NCI-H1417 treated with DMSO at 0.1 percent for 48 hours (cell line): ENCODE measurements around the gene RGMA.
"Not testable (repeated sequence)": the region's sequence is repeated elsewhere in the genome, so short reads cannot be mapped to it uniquely, and the experiment has no call there.

ENCODE experiments used
- DNase-seq: peaks from one replicate; lab custom pipeline; 2025; lab: John Stamatoyannopoulos, UW

Gene RGMA

GRCh38 chr15:93034512-93034911 is 54.5 kb downstream of the RGMA start:
- DNase-seq, result no peak

- DNase-seq, result no peak
Observed at GRCh38 chr15:93033434-93034045, 55.5 kb downstream of the RGMA start.

- not testable (repeated sequence) for DNase-seq
Observed at GRCh38 chr15:93032515-93033206, 56.4 kb downstream of the RGMA start.

GRCh38 chr15:93031557-93032384 is 57.2 kb downstream of the RGMA start:
- DNase-seq, result not testable (repeated sequence)

DNA sequence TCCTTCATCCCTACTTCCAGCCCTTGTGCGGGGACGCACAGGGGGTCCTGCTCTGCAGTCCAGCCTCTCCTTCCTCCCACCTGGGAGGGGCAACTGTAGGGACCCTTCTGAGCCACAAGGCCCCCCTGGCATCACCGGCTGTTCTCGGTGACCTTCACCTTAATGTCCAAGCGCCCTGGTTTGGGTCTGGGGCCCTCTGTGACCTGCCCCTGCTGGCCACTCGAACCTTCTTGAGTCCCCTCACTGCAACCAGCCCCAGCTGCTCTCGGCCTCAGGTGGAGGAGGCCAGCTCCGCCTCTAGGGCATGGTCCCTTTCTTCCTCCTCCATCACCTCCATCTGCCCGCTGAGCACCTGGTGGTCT is 57.9 kb downstream of the RGMA start:
- DNase-seq, result no peak

DNA sequence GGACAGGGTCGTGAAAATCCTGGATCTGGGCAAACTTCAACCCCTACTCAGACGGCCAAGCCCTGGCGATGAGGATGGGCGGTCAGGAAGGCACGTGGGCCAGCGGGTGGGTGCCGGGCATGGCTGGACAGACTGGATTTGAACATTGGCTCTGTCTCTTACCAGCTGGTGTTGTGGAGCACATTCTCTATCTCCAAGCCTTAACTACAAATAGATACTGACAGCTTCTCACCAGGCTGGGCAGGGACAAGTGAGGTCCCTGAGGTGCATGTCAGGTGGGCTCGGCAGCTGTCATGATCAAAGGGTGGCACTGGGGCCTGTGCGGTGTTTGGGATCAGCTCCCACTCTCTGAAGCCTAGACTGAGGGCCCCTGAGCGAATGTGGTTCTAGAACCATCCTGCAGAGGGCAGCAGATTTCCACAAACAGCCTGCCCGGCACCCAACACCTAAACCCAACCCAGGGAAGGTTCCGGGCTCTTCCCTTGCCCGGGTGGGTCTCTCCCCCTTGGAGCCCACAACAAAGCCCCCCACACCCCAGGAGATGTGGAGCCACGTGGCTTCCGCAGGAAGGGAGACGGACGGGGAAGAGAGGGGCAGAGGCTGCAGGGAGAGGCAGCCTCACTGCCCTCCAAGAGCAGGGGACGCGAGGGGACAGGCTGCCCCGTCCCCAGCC is 58.4 kb downstream of the RGMA start:
- DNase-seq, result peak; percentile 14

DNA sequence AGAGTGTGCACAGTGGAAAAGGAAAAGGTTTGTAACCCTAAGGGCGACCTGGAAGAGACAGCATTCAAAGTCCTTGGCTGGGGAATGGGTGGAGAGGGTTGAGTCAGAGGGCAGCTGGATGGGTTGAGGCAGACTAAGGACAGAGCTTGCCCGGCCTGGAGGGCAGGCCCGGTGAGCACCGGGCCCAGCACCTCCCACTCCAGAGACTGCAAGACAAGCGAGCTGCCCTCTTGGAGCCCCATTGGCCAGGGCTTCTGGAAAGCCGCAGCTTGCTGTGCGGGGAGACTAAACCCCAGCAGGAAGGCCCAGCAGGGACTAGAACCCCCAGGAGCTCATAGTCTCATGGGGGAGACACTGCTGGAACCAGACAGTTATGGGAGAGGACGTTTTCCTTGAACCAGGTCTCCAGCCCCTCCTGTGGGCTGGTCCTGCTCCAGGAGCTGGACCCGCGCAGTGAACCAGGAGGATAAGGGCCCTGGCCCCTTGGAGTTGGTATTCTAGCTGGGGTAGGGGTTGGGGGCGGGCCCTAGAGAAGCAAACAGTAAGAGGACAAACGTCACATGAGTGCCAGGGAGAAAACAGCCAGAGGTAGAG is 59.1 kb downstream of the RGMA start:
- DNase-seq, result no peak

DNA sequence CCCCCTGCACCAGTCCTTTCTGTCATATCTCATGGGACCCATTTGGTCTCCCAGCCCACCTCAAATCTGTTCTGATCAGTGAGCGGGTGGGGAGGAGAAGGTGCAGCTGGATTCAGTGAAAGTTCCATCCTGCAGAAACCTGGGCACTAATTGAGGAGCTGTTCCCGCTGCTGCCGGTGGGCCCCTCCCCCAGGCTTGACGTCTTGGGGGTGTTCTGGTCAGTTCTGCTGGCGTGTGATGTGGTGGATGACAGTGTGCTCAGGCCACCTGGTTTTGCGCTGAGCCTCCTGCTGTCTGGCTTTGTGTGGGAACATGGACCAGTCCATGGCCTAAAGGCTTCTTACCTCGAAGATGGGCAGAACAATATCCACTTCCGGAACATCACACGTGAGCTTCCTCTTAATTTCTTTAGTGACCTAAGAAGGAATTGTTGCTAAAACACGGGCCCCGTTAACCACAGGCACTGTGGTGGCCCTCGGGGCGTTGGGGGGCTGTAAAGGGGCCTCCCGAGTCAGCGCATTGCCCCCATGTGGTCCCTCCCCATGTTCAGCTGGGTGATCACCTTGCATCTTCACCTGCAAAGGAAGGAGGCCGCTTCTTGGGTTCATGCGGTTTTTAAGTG is 59.7 kb downstream of the RGMA start:
- no peak for DNase-seq

DNA sequence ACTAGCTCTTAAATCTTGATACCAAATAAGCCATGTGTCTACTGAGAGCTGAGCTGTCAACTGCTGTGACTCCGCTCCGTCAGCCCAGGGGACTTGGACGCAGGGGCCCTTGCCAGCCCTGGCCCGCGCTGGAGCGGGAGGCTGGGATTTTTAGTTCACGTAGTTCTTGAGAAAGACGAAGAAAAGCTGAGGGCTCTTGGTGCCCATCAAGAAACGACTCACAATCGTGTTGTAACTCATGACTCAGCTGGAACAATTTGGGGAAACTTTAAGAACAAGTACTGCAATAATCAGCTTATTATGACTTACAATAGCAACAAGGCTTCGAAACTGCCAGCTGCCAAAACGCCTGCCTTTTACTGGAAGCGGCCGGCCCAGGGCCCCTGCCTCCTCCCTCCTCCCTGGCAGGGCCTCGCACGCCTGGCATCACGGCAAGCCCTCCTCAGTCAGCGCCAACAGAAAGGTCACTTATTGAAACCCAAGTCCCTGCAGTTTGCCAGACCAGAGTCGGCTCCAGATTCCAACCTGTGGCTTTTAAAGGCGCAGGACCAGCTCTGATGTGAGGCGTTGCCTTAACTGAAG is 60.3 kb downstream of the RGMA start:
- DNase-seq, result no peak

- DNase-seq, result no peak
Observed at GRCh38 chr15:93028111-93028631, 60.8 kb downstream of the RGMA start.

DNA sequence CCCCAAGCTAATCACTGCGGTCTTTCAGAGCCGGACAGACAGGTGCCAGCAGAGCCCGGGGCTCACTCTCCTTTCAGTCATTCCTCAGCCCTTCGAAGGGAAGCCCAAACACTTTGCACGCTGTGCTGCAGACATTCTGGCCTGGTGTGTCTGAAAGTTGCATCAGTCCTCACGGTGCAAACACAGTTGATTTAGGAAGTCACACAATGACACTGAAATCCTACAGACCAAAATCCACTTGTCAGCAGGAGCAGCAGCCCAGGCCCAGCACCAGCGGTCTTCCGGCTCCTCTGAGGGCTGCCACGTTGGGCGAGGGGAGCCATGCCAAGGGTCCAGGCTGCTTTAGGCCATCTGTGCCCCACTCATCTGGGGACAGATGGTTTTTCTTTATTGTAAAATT is 61.6 kb downstream of the RGMA start:
- DNase-seq, result no peak

- DNase-seq, result no peak
Observed at GRCh38 chr15:93026380-93026817, 62.6 kb downstream of the RGMA start.

DNA sequence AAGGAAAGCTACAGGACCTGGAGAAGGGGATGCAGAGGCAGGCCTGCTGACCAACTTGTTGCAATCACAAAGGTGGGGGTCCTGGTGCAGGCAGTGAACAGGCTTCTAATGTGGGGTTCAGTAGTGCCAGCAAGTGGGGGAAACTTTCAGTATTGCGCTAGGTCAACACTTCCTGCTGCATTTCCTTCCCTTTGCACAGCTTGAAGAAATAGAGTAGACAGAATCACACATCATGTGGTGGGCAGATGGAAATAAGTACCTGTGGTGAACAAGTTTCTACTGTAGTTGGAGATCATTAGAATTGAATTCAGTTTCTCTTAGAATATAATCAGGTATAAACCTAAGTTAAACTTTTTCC is 63.4 kb downstream of the RGMA start:
- no peak for DNase-seq

DNA sequence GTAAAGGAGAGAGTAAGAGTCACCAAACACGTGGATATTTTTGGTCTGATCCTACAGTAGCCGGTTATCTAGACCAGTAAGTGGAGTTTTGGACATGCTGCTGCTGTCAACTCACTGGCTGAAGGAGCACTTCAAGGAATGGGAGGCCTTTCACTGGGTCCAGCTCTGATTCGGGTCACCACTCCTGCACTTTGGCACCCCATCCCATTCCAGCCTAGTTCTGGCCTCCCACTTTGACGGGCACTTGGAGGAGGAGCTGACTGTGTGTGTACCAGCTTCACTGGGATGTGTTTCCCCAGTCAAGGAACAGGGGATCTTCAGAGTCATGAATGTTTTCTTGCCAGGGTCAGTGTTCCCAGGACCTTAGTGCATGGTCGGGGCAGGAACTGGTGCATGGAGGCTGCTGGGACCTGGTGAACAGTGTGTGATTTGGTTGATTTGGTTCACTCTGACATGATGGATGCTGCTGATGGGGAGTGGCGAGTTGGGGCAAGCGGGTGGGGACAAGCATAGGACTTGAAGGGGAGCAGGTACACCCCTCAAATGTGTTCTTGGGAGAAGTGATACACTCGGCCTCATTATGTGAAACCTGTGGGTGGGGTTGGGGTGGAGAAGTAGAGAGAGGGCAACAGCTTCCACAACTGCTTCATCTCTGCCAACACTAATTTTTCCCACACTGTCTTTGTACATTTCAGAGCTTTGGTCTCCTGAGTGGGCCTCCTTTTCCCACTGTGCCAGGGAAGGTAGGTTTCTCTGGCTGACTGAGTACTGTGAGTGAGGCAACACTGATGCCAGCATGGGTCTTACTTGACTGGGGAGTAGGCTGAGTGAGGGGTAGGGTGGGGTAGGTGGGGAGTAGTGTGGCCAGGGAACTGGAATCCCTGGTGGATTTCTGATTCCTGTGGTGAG is 64.0 kb downstream of the RGMA start:
- DNase-seq, result no peak

GRCh38 chr15:93024293-93024692 is 64.7 kb downstream of the RGMA start:
- DNase-seq, result no peak

DNA sequence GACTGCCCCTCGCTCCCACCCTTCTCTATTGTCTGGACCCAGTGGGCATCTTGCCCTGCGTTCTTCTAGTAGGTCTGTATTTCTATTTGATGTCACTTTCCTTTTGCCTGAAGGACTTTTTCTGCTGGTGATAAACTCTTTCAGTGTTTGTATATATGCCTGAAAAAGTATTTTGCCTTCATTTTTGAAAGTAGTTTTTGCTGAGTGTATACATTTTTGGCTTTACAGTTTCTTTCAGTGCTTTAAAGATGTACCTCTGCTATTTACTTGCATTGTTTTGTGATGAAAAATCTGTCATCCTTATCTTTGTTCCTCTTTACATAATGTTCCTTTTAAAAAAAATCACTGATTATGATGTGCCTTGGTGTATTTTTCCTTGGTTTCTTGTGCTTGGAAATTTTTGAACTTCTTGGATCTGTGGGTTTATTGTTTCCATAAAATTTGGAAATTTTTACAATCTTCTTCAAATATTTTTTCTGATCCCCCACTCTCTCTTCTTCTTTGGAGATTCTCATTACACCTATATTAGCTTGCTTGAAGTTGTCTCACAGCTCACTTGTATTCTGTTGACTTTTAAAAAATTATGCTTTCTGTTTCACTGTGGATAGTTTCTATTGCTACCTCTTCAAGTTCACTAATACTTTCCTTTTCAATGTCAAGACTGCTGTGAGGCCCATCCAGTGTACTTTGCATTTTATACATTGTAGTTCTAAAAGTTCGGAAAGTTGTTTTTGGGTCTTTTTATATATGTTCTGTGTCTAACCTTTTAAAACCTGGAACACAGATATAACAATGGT is 67.8 kb downstream of the RGMA start:
- DNase-seq, result no peak

DNA sequence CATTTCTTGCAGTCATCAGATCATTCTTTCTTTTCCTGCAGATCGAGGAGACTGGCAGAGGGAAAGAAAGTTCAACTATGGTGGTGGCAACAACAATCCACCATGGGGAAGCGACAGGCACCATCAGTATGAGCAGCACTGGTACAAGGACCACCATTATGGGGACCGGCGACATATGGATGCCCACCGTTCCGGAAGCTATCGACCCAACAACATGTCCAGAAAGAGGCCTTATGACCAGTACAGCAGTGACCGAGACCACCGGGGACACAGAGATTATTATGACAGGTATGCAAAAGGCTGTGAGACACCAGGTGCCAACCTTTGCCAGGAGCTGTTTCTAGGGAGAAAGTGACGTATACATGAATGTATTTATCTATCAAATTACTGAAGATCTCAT is 69.0 kb downstream of the RGMA start:
- DNase-seq, result no peak

DNA sequence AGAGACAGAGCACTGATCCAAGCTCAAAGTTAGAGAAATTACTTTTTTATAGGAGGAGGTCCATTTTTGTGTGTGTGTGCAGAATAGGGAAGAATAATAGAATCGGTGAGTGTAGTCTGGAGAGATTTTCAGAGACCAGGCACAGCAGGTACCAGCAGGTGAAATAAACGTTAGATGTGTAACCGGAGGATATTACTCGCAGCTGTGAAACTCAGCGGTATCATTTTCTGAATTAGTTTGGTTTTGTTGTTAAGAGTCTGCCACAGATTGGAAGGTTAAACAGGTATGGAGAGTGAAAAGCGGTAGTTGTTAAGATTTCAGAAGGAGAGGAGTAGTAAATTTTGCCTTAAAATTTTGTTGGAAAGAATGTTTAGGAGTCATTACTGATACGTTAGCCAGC is 69.9 kb downstream of the RGMA start:
- DNase-seq, result no peak

DNA sequence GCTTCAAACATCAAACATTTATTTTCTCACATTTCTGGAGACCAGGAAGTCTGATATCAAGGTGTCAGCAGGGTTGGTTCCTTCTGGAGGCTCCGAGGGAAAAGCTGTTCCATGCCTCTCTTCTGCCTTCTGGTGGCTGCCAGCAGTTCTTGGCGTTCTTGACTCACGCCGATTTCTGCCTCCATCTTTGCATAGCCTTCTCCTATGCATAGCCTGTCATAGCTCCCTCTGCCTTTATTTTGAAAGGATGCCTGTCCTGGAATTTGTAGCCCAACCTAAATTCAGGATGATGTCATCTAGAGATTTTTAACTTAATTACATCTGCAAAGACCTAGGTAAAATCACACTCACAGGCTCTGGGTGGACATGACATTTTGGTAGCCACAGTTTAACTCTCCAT is 70.4 kb downstream of the RGMA start:
- DNase-seq, result no peak
